ENCODE results near the gene PCDHA10.
"Not testable (repeated sequence)": the region's sequence is repeated elsewhere in the genome, so short reads cannot be mapped to it uniquely, and the experiment has no call there.

The PCDHA10 gene, protein sequence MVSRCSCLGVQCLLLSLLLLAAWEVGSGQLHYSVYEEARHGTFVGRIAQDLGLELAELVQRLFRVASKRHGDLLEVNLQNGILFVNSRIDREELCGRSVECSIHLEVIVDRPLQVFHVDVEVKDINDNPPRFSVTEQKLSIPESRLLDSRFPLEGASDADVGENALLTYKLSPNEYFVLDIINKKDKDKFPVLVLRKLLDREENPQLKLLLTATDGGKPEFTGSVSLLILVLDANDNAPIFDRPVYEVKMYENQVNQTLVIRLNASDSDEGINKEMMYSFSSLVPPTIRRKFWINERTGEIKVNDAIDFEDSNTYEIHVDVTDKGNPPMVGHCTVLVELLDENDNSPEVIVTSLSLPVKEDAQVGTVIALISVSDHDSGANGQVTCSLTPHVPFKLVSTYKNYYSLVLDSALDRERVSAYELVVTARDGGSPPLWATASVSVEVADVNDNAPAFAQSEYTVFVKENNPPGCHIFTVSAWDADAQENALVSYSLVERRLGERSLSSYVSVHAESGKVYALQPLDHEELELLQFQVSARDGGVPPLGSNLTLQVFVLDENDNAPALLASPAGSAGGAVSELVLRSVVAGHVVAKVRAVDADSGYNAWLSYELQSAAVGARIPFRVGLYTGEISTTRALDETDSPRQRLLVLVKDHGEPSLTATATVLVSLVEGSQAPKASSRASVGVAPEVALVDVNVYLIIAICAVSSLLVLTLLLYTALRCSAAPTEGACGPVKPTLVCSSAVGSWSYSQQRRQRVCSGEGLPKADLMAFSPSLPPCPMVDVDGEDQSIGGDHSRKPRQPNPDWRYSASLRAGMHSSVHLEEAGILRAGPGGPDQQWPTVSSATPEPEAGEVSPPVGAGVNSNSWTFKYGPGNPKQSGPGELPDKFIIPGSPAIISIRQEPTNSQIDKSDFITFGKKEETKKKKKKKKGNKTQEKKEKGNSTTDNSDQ

DNA sequence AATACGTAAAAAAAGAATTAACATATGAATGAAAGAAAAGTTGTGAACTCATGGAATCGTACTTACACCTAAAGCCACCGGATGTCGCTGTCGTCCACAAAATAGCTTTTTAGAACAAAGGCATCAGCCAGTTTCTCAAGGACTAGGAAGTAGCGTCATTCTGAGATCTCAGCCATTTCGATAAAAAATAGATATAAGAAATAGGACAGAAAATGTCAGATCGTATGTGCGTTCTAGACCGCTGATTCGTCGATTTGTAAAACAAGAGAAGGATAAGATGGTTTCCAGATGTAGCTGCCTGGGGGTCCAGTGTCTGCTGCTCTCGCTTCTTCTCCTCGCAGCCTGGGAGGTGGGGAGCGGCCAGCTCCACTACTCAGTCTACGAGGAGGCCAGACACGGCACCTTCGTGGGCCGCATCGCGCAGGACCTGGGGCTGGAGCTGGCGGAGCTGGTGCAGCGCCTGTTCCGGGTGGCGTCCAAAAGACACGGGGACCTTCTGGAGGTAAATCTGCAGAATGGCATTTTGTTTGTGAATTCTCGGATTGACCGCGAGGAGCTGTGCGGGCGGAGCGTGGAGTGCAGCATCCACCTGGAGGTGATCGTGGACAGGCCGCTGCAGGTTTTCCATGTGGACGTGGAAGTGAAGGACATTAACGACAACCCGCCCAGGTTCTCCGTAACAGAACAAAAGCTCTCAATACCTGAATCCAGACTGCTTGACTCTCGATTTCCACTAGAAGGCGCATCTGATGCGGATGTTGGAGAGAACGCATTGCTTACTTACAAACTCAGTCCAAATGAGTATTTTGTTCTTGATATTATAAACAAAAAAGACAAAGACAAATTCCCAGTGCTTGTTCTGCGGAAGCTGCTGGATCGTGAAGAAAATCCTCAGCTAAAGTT, at the start of gene PCDHA10:
TSS of gene PCDHA10 (plus strand) at position 126 of the 903 bp plus-strand sequence. CDS start at position 278, 152 bp downstream.
- no peak for DNase-seq

DNA sequence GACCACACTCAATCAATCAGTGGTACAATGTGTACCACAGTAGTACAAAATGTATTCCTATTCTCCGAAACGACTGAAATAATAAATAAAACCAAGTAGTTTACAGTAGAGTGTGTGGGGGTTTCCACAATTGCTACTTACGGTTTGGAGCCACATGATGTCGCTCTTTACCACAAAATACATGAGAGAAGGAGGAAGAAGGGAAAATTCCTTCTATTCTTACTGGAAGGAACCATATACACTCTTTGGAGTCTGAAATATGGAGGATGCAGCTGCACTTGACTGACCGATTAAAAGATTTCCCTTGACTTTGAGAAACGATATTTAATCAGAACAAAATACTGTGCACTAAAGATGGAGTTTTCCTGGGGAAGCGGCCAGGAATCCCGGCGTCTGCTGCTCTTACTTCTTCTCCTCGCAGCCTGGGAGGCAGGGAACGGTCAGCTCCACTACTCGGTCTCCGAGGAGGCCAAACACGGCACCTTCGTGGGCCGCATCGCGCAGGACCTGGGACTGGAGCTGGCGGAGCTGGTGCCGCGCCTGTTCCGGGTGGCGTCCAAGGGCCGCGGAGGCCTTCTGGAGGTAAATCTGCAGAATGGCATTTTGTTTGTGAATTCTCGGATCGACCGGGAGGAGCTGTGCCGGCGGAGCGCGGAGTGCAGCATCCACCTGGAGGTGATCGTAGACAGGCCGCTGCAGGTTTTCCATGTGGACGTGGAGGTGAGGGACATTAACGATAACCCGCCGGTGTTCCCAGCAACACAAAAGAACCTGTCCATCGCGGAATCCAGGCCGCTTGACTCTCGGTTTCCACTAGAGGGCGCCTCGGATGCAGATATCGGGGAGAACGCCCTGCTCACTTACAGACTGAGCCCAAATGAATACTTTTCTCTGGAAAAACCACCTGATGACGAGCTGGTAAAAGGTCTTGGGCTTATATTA, 48.6 kb upstream of the PCDHA10 start, which contains the start of gene PCDHA4:
TSS of gene PCDHA4 (plus strand) at position 235 of the 942 bp plus-strand sequence.
- no peak for DNase-seq

DNA sequence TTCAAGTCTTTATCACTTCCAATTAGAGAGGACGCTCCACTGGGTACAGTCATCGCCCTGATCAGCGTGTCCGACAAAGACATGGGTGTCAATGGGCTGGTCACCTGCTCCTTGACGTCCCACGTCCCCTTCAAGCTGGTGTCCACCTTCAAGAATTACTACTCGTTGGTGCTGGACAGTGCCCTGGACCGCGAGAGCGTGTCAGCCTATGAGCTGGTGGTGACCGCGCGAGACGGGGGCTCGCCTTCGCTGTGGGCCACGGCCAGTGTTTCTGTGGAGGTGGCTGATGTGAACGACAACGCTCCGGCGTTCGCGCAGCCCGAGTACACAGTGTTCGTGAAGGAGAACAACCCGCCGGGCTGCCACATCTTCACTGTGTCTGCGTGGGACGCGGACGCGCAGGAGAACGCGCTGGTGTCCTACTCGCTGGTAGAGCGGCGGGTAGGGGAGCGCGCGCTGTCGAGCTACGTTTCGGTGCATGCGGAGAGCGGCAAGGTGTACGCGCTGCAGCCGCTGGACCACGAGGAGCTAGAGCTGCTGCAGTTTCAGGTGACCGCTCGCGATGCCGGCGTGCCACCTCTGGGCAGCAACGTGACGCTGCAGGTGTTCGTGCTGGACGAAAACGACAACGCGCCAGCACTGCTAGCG, 47.3 kb upstream of the PCDHA10 start:
- DNase-seq = not testable (repeated sequence)

DNA sequence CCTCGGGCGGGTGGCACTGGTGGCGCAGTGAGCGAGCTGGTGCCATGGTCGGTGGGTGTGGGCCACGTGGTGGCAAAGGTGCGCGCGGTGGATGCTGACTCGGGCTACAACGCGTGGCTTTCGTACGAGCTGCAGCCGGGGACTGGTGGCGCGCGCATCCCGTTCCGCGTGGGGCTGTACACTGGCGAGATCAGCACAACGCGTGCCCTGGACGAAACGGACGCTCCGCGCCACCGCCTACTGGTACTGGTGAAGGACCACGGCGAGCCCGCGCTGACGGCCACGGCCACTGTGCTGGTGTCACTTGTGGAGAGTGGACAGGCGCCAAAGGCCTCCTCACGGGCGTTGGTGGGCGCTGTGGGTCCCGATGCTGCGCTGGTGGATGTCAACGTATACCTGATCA, 46.8 kb upstream of the PCDHA10 start:
- DNase-seq = no peak

DNA sequence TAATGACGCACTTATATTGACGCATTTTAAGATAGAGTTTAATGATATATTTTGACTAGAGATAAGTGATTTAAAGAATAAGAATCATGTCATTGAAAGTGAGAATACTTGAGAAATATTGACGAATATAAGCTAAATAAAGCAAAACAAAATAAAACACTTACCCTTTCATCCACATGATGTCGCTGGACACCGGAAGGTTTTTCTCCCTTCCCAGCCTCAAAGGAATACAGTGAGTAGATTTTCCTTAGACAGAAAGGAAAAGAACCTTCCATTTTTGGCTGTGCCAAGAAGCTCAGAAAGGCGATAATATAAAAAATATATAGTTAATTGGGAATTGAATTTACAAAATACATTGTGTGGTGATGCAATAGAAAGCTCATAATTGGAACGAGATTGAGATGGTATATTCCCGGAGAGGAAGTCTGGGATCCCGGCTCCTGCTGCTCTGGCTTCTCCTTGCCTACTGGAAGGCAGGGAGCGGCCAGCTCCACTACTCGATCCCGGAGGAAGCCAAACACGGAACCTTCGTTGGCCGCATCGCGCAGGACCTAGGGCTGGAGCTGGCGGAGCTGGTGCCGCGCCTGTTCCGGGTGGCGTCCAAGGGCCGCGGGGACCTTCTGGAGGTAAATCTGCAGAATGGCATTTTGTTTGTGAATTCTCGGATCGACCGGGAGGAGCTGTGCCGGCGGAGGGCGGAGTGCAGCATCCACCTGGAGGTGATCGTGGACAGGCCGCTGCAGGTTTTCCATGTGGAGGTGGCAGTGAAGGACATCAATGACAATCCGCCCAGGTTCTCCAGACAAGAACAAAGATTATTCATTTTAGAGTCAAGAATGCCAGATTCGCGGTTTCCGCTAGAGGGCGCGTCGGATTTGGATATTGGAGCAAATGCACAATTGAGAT, 34.1 kb upstream of the PCDHA10 start, which contains the start of gene PCDHA5:
TSS of gene PCDHA5 (plus strand) at position 239 of the 906 bp plus-strand sequence.
- DNase-seq = no peak

DNA sequence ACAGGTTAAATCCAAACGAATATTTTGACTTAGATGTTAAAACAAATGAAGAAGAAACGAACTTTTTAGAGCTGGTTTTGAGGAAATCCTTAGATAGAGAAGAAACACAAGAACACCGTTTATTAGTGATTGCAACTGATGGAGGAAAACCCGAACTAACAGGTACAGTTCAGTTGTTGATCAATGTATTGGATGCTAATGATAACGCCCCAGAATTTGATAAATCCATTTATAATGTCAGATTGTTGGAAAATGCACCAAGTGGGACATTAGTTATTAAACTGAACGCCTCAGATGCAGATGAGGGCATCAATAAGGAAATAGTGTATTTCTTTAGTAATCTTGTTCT, 33.4 kb upstream of the PCDHA10 start:
- no peak for DNase-seq

DNA sequence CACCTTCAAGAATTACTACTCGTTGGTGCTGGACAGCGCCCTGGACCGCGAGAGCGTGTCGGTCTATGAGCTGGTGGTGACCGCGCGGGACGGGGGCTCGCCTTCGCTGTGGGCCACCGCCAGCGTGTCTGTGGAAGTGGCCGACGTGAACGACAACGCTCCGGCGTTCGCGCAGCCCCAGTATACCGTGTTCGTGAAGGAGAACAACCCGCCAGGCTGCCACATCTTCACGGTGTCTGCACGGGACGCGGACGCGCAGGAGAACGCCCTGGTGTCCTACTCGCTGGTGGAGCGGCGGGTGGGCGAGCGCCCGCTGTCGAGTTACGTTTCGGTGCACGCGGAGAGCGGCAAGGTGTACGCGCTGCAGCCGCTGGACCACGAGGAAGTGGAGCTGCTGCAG, 32.7 kb upstream of the PCDHA10 start:
- DNase-seq = not testable (repeated sequence)

DNA sequence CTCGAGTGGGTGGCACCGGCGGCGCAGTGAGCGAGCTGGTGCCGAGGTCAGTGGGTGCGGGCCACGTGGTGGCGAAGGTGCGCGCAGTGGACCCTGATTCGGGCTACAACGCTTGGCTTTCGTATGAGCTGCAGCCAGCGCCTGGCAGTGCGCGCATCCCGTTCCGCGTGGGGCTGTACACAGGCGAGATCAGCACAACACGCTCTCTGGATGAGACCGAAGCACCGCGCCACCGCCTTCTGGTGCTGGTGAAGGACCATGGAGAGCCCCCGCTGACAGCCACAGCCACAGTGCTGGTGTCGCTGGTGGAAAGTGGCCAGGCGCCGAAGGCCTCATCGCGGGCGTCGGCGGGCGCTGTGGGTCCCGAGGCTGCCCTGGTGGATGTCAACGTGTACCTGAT, 32.2 kb upstream of the PCDHA10 start:
- no peak for DNase-seq

DNA sequence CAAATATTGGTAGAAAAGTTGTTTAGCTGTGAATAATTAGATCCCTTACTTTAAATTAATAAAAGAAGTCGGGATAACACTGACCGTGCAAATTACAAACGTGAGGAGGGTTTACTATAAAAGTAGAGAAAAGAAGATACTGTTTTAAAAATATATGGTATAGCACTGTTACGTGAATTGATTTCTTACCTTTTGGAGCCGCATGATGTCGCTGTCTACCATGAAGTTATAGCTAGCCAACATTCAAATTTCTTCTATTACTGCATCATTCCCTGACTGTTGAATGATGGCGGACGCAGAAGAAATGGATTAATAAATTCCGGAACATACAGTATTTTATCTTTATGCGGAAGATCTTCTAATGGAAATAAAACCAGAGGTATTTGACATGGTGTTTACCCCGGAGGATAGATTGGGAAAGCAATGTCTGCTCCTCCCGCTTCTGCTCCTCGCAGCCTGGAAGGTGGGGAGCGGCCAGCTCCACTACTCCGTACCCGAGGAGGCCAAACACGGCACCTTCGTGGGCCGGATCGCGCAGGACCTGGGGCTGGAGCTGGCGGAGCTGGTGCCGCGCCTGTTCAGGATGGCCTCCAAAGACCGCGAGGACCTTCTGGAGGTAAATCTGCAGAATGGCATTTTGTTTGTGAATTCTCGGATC, 27.9 kb upstream of the PCDHA10 start, which contains the start of gene PCDHA6:
TSS of gene PCDHA6 (plus strand) at position 257 of the 658 bp plus-strand sequence. CDS start at position 389, 132 bp downstream.
- no peak for DNase-seq

DNA sequence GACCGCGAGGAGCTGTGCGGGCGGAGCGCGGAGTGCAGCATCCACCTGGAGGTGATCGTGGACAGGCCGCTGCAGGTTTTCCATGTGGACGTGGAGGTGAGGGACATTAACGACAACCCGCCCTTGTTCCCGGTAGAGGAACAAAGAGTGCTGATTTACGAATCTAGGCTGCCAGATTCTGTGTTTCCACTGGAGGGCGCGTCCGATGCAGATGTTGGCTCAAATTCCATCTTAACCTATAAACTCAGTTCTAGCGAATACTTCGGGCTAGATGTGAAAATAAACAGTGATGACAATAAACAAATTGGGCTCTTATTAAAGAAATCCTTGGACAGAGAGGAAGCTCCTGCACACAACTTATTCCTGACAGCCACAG, 27.3 kb upstream of the PCDHA10 start:
- DNase-seq = no peak

DNA sequence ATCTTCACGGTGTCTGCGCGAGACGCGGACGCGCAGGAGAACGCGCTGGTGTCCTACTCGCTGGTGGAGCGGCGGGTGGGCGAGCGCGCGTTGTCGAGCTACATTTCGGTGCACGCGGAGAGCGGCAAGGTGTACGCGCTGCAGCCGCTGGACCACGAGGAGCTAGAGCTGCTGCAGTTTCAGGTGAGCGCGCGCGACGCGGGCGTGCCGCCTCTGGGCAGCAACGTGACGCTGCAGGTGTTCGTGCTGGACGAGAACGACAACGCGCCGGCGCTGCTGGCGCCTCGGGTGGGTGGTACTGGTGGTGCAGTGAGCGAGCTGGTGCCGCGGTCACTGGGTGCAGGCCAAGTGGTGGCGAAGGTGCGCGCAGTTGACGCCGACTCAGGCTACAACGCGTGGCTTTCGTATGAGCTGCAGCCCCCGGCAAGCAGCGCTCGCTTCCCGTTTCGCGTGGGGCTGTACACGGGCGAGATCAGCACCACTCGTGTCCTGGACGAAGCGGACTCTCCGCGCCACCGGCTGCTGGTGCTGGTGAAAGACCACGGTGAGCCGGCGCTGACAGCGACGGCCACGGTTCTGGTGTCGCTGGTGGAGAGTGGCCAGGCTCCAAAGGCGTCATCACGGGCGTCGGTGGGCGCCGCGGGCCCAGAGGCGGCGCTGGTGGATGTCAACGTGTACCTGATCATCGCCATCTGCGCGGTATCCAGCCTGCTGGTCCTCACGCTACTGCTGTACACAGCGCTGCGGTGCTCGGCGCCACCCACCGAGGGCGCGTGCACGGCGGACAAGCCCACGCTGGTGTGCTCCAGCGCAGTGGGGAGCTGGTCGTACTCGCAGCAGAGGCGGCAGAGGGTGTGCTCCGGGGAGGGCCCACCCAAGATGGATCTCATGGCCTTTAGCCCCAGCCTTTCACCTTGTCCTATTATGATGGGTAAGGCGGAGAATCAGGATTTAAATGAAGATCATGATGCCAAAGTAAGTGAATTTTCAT, 25.9 kb upstream of the PCDHA10 start:
- DNase-seq = not testable (repeated sequence)

DNA sequence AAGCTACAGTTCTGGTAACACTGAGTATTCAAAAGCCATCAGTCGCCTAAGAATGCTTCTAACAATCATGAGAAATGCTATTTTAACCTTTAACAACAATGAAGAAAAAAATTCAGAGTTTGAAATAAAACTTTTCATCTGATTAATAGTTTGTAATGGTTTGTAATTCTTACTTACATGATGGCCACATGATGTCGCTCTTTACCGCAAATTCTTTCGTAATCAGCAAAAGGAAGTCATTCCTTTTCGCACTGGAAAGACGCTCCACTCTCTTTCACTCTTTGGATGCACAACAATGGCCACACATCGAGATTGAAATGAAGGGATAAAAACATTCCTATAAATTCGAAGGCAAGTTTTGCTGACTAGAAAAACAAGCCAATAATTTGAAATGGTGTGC, 21.7 kb upstream of the PCDHA10 start, which contains the start of gene PCDHA7:
TSS of gene PCDHA7 (plus strand) at position 277 of the 400 bp plus-strand sequence. CDS start at position 392, 115 bp downstream.
- no peak for DNase-seq

DNA sequence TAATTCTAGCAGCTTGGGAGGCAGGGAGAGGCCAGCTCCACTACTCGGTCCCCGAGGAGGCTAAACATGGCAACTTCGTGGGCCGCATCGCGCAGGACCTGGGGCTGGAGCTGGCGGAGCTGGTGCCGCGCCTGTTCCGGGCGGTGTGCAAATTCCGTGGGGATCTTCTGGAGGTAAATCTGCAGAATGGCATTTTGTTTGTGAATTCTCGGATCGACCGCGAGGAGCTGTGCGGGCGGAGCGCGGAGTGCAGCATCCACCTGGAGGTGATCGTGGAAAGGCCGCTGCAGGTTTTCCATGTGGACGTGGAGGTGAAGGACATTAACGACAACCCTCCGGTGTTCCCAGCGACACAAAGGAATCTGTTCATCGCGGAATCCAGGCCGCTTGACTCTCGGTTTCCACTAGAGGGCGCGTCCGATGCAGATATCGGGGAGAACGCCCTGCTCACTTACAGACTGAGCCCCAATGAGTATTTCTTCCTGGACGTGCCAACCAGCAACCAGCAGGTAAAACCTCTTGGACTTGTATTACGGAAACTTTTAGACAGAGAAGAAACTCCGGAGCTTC, 21.2 kb upstream of the PCDHA10 start:
- DNase-seq = not testable (repeated sequence)

DNA sequence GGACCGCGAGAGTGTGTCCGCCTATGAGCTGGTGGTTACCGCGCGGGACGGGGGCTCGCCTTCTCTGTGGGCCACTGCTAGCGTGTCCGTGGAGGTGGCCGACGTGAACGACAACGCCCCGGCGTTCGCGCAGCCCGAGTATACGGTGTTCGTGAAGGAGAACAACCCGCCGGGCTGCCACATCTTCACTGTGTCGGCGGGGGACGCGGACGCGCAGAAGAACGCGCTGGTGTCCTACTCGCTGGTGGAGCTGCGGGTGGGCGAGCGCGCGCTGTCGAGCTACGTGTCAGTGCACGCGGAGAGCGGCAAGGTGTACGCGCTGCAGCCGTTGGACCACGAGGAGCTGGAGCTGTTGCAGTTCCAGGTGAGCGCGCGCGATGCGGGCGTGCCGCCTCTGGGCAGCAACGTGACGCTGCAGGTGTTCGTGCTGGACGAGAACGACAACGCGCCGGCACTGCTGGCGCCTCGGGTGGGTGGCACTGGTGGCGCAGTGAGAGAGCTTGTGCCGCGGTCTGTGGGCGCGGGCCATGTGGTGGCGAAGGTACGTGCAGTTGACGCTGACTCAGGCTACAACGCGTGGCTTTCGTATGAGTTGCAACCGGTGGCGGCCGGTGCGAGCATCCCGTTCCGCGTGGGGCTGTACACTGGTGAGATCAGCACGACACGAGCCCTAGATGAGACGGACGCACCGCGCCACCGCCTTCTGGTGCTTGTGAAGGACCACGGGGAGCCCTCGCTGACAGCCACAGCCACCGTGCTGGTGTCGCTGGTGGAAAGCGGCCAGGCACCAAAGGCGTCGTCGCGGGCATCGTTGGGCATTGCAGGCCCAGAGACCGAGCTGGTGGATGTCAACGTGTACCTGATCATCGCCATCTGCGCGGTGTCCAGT, 19.8 kb upstream of the PCDHA10 start:
- DNase-seq = no peak

DNA sequence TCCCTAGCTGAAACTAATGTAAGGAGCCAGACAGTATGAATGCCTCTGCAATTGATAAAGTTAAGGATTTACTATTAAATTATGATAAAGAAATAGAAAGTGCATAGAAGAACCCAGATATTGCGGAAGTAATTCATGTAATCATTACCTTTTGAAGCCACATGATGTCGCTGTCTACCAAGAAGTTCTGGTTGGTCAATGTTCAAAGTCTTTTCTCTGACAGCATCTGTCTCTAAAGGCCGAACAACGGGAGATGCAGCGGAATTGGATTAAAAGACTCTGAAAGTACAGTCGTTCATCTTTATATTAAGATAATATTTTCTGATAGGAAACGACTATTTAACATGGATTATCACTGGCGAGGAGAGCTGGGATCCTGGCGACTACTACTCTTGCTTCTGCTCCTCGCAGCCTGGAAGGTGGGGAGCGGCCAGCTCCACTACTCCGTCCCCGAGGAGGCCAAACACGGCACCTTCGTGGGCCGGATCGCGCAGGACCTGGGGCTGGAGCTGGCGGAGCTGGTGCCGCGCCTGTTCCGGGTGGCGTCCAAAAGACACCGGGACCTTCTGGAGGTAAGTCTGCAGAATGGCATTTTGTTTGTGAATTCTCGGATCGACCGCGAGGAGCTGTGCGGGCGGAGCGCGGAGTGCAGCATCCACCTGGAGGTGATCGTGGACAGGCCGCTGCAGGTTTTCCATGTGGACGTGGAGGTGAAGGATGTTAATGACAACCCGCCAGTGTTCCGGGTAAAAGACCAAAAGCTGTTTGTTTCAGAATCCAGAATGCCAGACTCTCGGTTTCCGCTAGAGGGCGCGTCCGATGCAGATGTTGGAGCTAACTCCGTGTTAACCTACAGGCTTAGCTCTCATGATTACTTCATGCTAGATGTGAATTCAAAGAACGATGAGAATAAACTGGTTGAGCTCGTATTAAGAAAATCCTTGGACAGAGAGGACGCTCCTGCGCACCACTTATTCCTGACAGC, 14.4 kb upstream of the PCDHA10 start, which contains the start of gene PCDHA8:
TSS of gene PCDHA8 (plus strand) at position 210 of the 985 bp plus-strand sequence. CDS start at position 345, 135 bp downstream.
- DNase-seq = peak in 1 of 2 donors; percentile 1
